Trophoblast cell (in vitro differentiated cells and primary cell): ENCODE results near the gene PEX14.

Experiments
- DNase-seq, 2 donors: peaks; one replicate each; pipeline ENCODE4 v3.0.0-alpha.2; 2016
- H2AFZ ChIP-seq: 2 replicates; pipeline ENCODE4 v1.6.1; 2013; ENCODE audit warnings: low read length, moderate library complexity, mild to moderate bottlenecking; ENCODE audit not compliant: insufficient read depth, poor library complexity
- H2AK5ac ChIP-seq: 2 replicates; pipeline ENCODE4 v1.6.1; 2013; ENCODE audit warnings: mild to moderate bottlenecking, low read length
- H2BK120ac ChIP-seq: 2 replicates; pipeline ENCODE4 v1.6.1; 2013; ENCODE audit warnings: low read length, mild to moderate bottlenecking, moderate library complexity; ENCODE audit not compliant: insufficient read depth, poor library complexity
- H2BK12ac ChIP-seq: 2 replicates; pipeline ENCODE4 v1.6.1; 2013; ENCODE audit warnings: mild to moderate bottlenecking, low read length, moderate library complexity
- H2BK5ac ChIP-seq: 2 replicates; pipeline ENCODE4 v1.6.1; 2013; ENCODE audit warnings: low read length, low read depth, moderate library complexity, mild to moderate bottlenecking; ENCODE audit not compliant: poor library complexity
- H3K14ac ChIP-seq: 2 replicates; pipeline ENCODE4 v1.6.1; 2013; ENCODE audit warnings: mild to moderate bottlenecking, low read length
- H3K18ac ChIP-seq: 2 replicates; pipeline ENCODE4 v1.6.1; 2013; ENCODE audit warnings: mild to moderate bottlenecking, low read length
- H3K23ac ChIP-seq: 2 replicates; pipeline ENCODE4 v1.6.1; 2013; ENCODE audit warnings: low read length
- H3K27ac ChIP-seq: 2 replicates; pipeline ENCODE4 v1.5.1; 2013; ENCODE audit warnings: low read depth, mild to moderate bottlenecking, inconsistent platforms, low read length, moderate library complexity
- H3K27me3 ChIP-seq: 2 replicates; pipeline ENCODE4 v1.6.1; 2013; ENCODE audit warnings: inconsistent platforms, mild to moderate bottlenecking, low read length, moderate library complexity; ENCODE audit not compliant: insufficient read depth
- H3K36me3 ChIP-seq, 2 experiments: 1 replicate in 1 of 2; 2 replicates in 1 of 2; pipeline ENCODE4 v1.6.1; 2013; ENCODE audit warnings: low read length in 2 of 2, mild to moderate bottlenecking in 2 of 2, moderate library complexity in 1 of 2; ENCODE audit not compliant: insufficient read depth in 2 of 2, control insufficient read depth in 1 of 2
- H3K4ac ChIP-seq: 2 replicates; pipeline ENCODE4 v1.6.1; 2013; ENCODE audit warnings: low read depth, mild to moderate bottlenecking, low read length, moderate library complexity
- H3K4me1 ChIP-seq, 2 experiments: 1 replicate in 1 of 2; 2 replicates in 1 of 2; pipeline ENCODE4 v1.6.1; 2013; ENCODE audit warnings: low read length in 2 of 2, mild to moderate bottlenecking in 2 of 2, moderate library complexity in 1 of 2; ENCODE audit not compliant: insufficient read depth in 2 of 2, control insufficient read depth in 1 of 2
- H3K4me2 ChIP-seq: 2 replicates; pipeline ENCODE4 v1.6.1; 2013; ENCODE audit warnings: inconsistent platforms, mild to moderate bottlenecking, low read length, moderate library complexity
- H3K4me3 ChIP-seq: 2 replicates; pipeline ENCODE4 v1.5.1; 2013; ENCODE audit warnings: mild to moderate bottlenecking, low read depth, low read length, inconsistent platforms
- H3K79me1 ChIP-seq: one replicate; pipeline ENCODE4 v1.6.1; 2013; ENCODE audit warnings: low read length
- H3K79me2 ChIP-seq: 2 replicates; pipeline ENCODE4 v1.6.1; 2013; ENCODE audit warnings: low read length, mild to moderate bottlenecking; ENCODE audit not compliant: control insufficient read depth, insufficient read depth, poor library complexity
- H3K9ac ChIP-seq: 2 replicates; pipeline ENCODE4 v1.6.1; 2013; ENCODE audit warnings: mild to moderate bottlenecking, low read length
- H3K9me3 ChIP-seq: 2 replicates; pipeline ENCODE4 v1.6.1; 2013; ENCODE audit warnings: low read depth, mild to moderate bottlenecking, control low read depth, inconsistent platforms, low read length; ENCODE audit not compliant: insufficient read depth
- H4K12ac ChIP-seq: 2 replicates; pipeline ENCODE4 v1.6.1; 2013; ENCODE audit warnings: low read depth, mild to moderate bottlenecking, low read length, moderate library complexity
- H4K8ac ChIP-seq: 2 replicates; pipeline ENCODE4 v1.6.1; 2013; ENCODE audit warnings: low read depth, mild to moderate bottlenecking, low read length, moderate library complexity
- H4K91ac ChIP-seq: one replicate; pipeline ENCODE4 v1.6.1; 2013; ENCODE audit warnings: low read depth, mild to moderate bottlenecking, low read length, moderate library complexity
- WGBS: extraction: QIAGEN DNeasy Blood & Tissue Kit; methylation state at CpG from one replicate; pipeline ENCODE4 v1.1.7; 2013; ENCODE audit warnings: missing lambda C conversion rate; ENCODE audit not compliant: insufficient read length, insufficient coverage; ENCODE audit errors: extremely low coverage; 5-methylcytosine and 5-hydroxymethylcytosine counted together

The PEX14 gene

DNA sequence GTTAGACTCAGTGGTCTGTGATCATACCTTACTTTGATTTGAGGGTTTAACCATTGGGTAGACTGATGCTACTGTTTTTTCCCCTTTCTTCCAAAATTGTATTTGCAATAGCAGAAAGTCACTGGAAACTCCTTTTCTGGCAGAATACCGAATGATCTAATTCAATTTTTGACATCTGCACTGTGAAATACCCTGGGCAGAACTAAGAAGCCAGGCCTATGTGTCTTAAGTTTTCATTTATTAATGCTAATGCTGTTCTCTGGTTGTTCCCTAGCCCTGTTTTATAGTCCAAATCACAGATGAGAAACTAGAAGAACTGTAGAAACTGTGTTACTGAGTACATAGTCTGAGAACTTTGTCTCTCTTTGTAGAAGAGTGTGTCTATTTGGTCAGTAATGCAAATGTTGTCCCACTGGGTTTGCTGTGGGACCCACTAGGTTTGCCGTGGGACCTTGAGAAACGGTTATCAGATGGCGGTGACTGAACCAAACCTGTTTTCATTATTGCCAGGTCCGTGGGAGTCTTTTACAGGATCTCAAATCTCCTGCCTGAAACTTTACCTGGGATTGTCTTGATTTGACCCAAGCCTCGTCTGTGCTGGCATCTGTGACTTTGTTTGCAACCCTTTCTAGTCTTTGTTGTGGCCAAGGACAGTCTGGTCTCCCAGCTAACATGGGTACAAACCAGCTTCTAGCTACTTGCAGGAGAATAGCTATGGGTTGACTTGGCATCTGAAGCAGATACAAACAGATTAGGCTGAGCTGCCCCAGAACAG lies 41.4 kb downstream of the PEX14 start:
- Histone ChIP-seq H3K4ac (no peak overlapping the region), H4K91ac (no peak overlapping the region), H3K36me3 (no peaks in the 10 kb centered on the region), H2BK120ac (no peak overlapping the region), H4K12ac (no peak overlapping the region), H3K9ac (no peak overlapping the region), H2AK5ac (no peak overlapping the region), H3K14ac (no peak overlapping the region), H3K4me2 (no peak overlapping the region), H3K4me3 (no peak overlapping the region), H3K27me3 (no peaks in the 10 kb centered on the region), H3K27ac (no peak overlapping the region), H3K18ac (no peak overlapping the region), H3K9me3 (peaks cover 2% of the 10 kb centered on the region), H3K79me1 (no peaks in the 10 kb centered on the region), H2BK12ac (no peak overlapping the region), H4K8ac (no peak overlapping the region), H2AFZ (no peak overlapping the region), H3K23ac (no peak overlapping the region), H3K4me1 (peaks cover 13 to 23% of the 10 kb centered on the region in 2 experiments), H2BK5ac (no peak overlapping the region), H3K79me2 (peaks cover 1% of the 10 kb centered on the region)
- whole genome bisulfite sequencing: no CpG with 5 or more reads among the region's 6 CpGs
- no peak for DNase-seq

DNA sequence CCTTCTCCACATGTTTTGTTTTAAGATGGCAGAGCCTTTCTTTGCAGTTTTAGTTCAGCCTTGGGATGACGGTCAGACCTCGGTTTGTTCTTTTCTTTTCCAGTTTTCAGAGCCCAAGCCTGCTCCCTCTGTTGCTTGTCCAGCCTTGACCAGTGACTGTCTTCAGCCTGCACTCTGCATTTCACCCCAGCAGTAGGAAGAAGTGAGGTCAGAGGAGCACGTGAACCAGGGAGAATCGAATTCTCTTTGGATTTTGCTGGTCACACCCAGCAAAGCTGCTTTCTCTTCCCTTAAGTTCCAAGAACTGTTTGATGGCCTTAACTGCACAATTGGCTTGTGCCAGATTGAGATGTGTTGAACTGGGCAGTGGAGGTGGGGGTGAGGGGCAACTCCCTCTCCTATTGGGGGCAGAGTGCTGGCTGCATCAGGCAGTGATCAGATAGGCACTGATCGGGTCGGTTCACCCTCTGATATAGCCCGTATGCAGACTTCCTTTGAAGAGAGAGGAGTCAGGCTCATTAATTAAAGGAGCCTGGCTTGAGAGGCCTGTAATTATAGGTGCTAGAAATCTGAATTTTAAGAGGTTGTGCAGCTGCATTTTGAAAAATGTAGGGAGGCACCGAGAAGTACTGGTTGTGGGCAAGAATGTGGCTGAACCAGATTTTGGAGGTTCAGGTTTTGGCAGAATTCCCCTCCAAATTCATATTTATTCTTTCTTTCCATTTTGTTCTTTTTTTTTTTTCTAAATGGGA lies 42.4 kb downstream of the PEX14 start:
- Histone ChIP-seq H2AK5ac (no peak overlapping the region), H3K79me2 (peaks cover 1% of the 10 kb centered on the region), H2BK12ac (no peak overlapping the region), H3K9me3 (peaks cover 2% of the 10 kb centered on the region), H3K4me2 (no peak overlapping the region), H4K12ac (no peak overlapping the region), H3K4me1 (peaks cover 10 to 18% of the 10 kb centered on the region in 2 experiments), H3K4ac (no peak overlapping the region), H3K18ac (no peak overlapping the region), H4K91ac (no peak overlapping the region), H3K36me3 (no peaks in the 10 kb centered on the region), H3K4me3 (no peak overlapping the region), H4K8ac (no peak overlapping the region), H3K23ac (no peak overlapping the region), H3K27ac (no peak overlapping the region), H3K14ac (no peak overlapping the region), H2AFZ (no peak overlapping the region), H3K27me3 (no peaks in the 10 kb centered on the region), H2BK120ac (no peak overlapping the region), H2BK5ac (no peak overlapping the region), H3K9ac (no peak overlapping the region), H3K79me1 (no peaks in the 10 kb centered on the region)
- no CpG with 5 or more reads among the region's 8 CpGs for WGBS
- DNase-seq: no peak

DNA sequence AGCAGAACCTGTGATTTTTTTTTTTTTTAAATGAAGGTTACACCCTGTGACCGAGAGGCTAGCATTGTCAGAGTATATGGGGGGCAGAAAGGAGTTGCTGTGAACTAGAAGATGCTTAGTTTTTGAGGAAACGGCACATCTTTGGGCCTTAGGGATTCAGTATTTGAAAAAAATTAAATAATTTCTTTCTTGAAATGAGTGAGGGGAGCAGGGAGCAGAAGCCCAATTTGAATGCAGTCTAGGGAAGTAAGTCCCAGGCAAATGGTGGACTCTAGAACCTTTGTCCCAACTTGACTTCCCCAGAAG lies 42.9 kb downstream of the PEX14 start:
- Histone ChIP-seq H3K4me2 (no peak overlapping the region), H3K27me3 (no peaks in the 10 kb centered on the region), H3K36me3 (no peaks in the 10 kb centered on the region), H2BK5ac (no peak overlapping the region), H2AK5ac (no peak overlapping the region), H3K9me3 (peaks cover 2% of the 10 kb centered on the region), H3K23ac (no peak overlapping the region), H2AFZ (no peak overlapping the region), H3K4me1 (peaks cover 10 to 18% of the 10 kb centered on the region in 2 experiments), H3K18ac (no peak overlapping the region), H4K8ac (no peak overlapping the region), H2BK12ac (no peak overlapping the region), H3K9ac (no peak overlapping the region), H2BK120ac (no peak overlapping the region), H4K91ac (no peak overlapping the region), H3K14ac (no peak overlapping the region), H4K12ac (no peak overlapping the region), H3K79me1 (no peaks in the 10 kb centered on the region), H3K79me2 (peaks cover 1% of the 10 kb centered on the region), H3K27ac (no peak overlapping the region), H3K4ac (no peak overlapping the region), H3K4me3 (no peak overlapping the region)
- no CpG with 5 or more reads among the region's 2 CpGs for WGBS
- no peak for DNase-seq

DNA sequence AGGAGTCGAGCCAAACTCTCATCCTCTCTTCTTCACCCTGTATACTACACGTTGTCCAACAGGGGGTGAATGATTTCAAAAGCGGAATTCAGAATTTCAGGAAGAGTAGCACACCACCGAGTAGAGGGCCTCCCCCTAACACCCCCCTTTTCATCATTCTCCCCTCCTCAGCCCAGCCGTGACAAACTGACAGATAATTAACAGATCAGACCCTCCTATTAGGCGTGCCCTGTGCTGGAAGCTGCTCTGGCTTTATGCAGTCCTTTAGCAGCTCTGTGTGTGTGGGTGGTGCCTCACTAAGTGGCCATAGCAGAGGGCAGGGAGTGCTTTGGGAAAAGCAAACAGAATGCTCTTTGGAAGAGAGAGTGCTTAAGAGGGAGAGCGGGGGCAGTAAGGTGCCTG lies 44.3 kb downstream of the PEX14 start:
- no CpG with 5 or more reads among the region's 7 CpGs for WGBS
- H2AK5ac ChIP-seq: no peak overlapping the region

More for the DNA sequence above, 44.3 kb downstream of the PEX14 start:
- no peak overlapping the region for H2AFZ ChIP-seq
- no peak overlapping the region for H3K4me3 ChIP-seq
- H4K12ac ChIP-seq: no peak overlapping the region
- no peak overlapping the region for H3K23ac ChIP-seq
- peaks cover 2% of the 10 kb centered on the region for H3K9me3 ChIP-seq
- peaks cover 10 to 18% of the 10 kb centered on the region in 2 experiments for H3K4me1 ChIP-seq
- no peaks in the 10 kb centered on the region for H3K79me1 ChIP-seq
- H3K18ac ChIP-seq: no peak overlapping the region
- H3K27ac ChIP-seq: no peak overlapping the region
- peaks cover 1% of the 10 kb centered on the region for H3K79me2 ChIP-seq
- H3K14ac ChIP-seq: no peak overlapping the region
- H3K4ac ChIP-seq: peak overlapping the region; percentile 37
- H3K4me2 ChIP-seq: no peak overlapping the region
- H2BK120ac ChIP-seq: no peak overlapping the region
- H2BK12ac ChIP-seq: no peak overlapping the region
- no peak overlapping the region for H4K8ac ChIP-seq
- H3K27me3 ChIP-seq: no peaks in the 10 kb centered on the region
- no peak for DNase-seq
- H3K36me3 ChIP-seq: no peaks in the 10 kb centered on the region
- no peak overlapping the region for H3K9ac ChIP-seq
- H4K91ac ChIP-seq: no peak overlapping the region
- no peak overlapping the region for H2BK5ac ChIP-seq
